K562 (cell line): Measurements from ENCODE around the gene CCSAP. TPM values are rescaled to one million over a fixed set of nuclear protein-coding genes. Genes with fewer than 3 reads are reported as not detected.
A peak's percentile ranks its signal among the peaks of the same experiment; 100 is the strongest.

Source experiments
- ATAC-seq: fragments of 200-7000 bp; cut with Tn5 transposase; 3 replicates; pipeline ENCODE4 v1.9.1; 2020; ENCODE audit warnings: moderate library complexity
- BruUV-seq: library from RNA; stranded (reverse); fragments of 400-500 nt; replicated peaks from 2 replicates; lab custom pipeline; 2021; lab: Mats Ljungman, UMichigan
- CTCF ChIA-PET: fragments of 300-600 bp; formaldehyde crosslinking; extraction: SDS; loops from one replicate; lab custom pipeline; 2021; ENCODE audit warnings: low intra/inter-chr PET ratio; lab: Yijun Ruan, JAX
- POLR2A ChIA-PET: fragments of 300-600, 350-650 bp; sonication (Branson Sonifier 250); formaldehyde crosslinking; extraction: SDS; loops from one replicate; lab custom pipeline; 2021; ENCODE audit warnings: antibody characterized with exemption, inconsistent platforms; lab: Yijun Ruan, JAX
- DNase-seq, 4 experiments: peaks; one replicate each; pipeline versions ENCODE4 v3.0.0 to v3.0.0-alpha.2; 2011 to 2018; ENCODE audit warnings: low spot score in 3 of 4, mixed read lengths in 3 of 4; ENCODE audit errors: extremely low read depth in 1 of 4
- FAIRE-seq: peaks from 2 replicates; lab custom pipeline; 2011; peaks lifted over from hg19 to GRCh38; lab: Jason Lieb, UNC
- H2AFZ ChIP-seq: 2 replicates; pipeline ENCODE4 v1.6.0; 2011; ENCODE audit warnings: low read depth, low read length, control low read depth, inconsistent platforms
- H3K27ac ChIP-seq: fragments of 200-600 bp; 3 replicates; pipeline ENCODE4 v1.8.0; 2011; ENCODE audit warnings: low read depth, mild to moderate bottlenecking, control low read depth, inconsistent platforms, low read length, moderate library complexity, mixed read lengths; ENCODE audit errors: extremely low read depth
- H3K27me3 ChIP-seq, 2 experiments: fragments of 300-600 bp in 1 of 2; 2 replicates in 1 of 2; 3 replicates in 1 of 2; pipeline versions ENCODE4 v1.6.0 to v1.8.0; 2011; ENCODE audit warnings: inconsistent platforms in 2 of 2, low read length in 2 of 2, mild to moderate bottlenecking in 1 of 2, mixed read lengths in 1 of 2, moderate library complexity in 1 of 2; ENCODE audit not compliant: control insufficient read depth in 2 of 2, insufficient read depth in 2 of 2
- H3K36me3 ChIP-seq: fragments of 300-600 bp; 3 replicates; pipeline ENCODE4 v1.8.0; 2011; ENCODE audit warnings: mild to moderate bottlenecking, low read length, inconsistent platforms; ENCODE audit not compliant: control insufficient read depth, insufficient read depth
- H3K4me1 ChIP-seq, 2 experiments: fragments of 200-600 bp in 1 of 2; replicated peaks in 1 of 2; 2 replicates in 1 of 2; 3 replicates in 1 of 2; pipeline versions ENCODE4 v1.5.1 to v1.8.0; 2011; ENCODE audit warnings: inconsistent platforms in 2 of 2, low read length in 2 of 2, mild to moderate bottlenecking in 1 of 2, mixed read lengths in 1 of 2, moderate library complexity in 1 of 2; ENCODE audit not compliant: control insufficient read depth in 2 of 2, insufficient read depth in 2 of 2
- H3K4me2 ChIP-seq: 2 replicates; pipeline ENCODE4 v1.6.1; 2011; ENCODE audit warnings: low read length, control low read depth, inconsistent platforms, mixed read lengths; ENCODE audit not compliant: insufficient read depth
- H3K4me3 ChIP-seq: fragments of 200-600 bp; sonication (generic), shearing (Covaris generic); 2 replicates; pipeline ENCODE4 v1.5.1; 2016; ENCODE audit warnings: control low read depth, inconsistent platforms
- H3K79me2 ChIP-seq: fragments of 200-600 bp; 3 replicates; pipeline ENCODE4 v1.8.0; 2011; ENCODE audit warnings: low read length, inconsistent platforms; ENCODE audit not compliant: control insufficient read depth, insufficient read depth
- H3K9ac ChIP-seq, 2 experiments: 2 replicates each; pipeline versions ENCODE4 v1.6.0 to v1.6.1; 2011; ENCODE audit warnings: low read depth in 2 of 2, low read length in 2 of 2, control low read depth in 1 of 2, inconsistent platforms in 1 of 2, mild to moderate bottlenecking in 1 of 2, mixed read lengths in 1 of 2; ENCODE audit not compliant: insufficient read depth in 1 of 2
- H3K9me1 ChIP-seq: one replicate; pipeline ENCODE4 v1.6.0; 2011; ENCODE audit warnings: inconsistent platforms, mild to moderate bottlenecking, low read length, moderate library complexity; ENCODE audit not compliant: control insufficient read depth, insufficient read depth
- H3K9me3 ChIP-seq: replicated peaks from 2 replicates; pipeline ENCODE4 v1.5.1; 2011; ENCODE audit warnings: low read depth, low read length, inconsistent platforms; ENCODE audit not compliant: control insufficient read depth, insufficient read depth
- H4K20me1 ChIP-seq: replicated peaks from 2 replicates; pipeline ENCODE4 v1.6.1; 2011; ENCODE audit warnings: low read length, inconsistent platforms, mixed read lengths; ENCODE audit not compliant: control insufficient read depth, insufficient read depth
- EGR1 ChIP-seq: fragments of 450-650 bp; conservative IDR thresholded peaks from 2 replicates; pipeline ENCODE4 v1.6.1; 2017; ENCODE audit warnings: mild to moderate bottlenecking
- ERF ChIP-seq: fragments of 450-650 bp; formaldehyde crosslinking; IDR thresholded peaks from 2 replicates; pipeline ENCODE4 v1.4.0; 2020; ENCODE audit warnings: mild to moderate bottlenecking, mixed read lengths
- PTBP1 ChIP-seq: fragments of 200-400 bp; formaldehyde crosslinking; IDR thresholded peaks from 2 replicates; pipeline ENCODE4 v1.6.1; 2017; ENCODE audit warnings: low read depth, low read length
- TAF1 ChIP-seq: IDR thresholded peaks from 2 replicates; pipeline ENCODE4 v1.6.1; 2011; ENCODE audit warnings: mild to moderate bottlenecking, low read length, moderate library complexity; ENCODE audit not compliant: insufficient read depth, control insufficient read depth, severe bottlenecking; ENCODE audit errors: extremely low read depth
- VEZF1 ChIP-seq: fragments of 200-800 bp; sonication (Bioruptor generic); IDR thresholded peaks from 2 replicates; pipeline ENCODE4 v1.6.1; 2017; ENCODE audit warnings: missing genetic modification characterization, missing compliant biosample characterization
- ZNF263 ChIP-seq: sonication (generic); formaldehyde crosslinking; IDR thresholded peaks from 2 replicates; pipeline ENCODE4 v1.8.0; 2022; ENCODE audit warnings: mild to moderate bottlenecking, missing genetic modification reagents, borderline replicate concordance
- ZNF277 ChIP-seq: fragments of 250-450 bp; sonication (Bioruptor Pico); IDR thresholded peaks from 2 replicates; pipeline ENCODE4 v1.8.0; 2022; ENCODE audit warnings: inconsistent platforms, mild to moderate bottlenecking, moderate library complexity, borderline replicate concordance
- ZNF507 ChIP-seq: conservative IDR thresholded peaks from 2 replicates; pipeline ENCODE4 v1.6.1; 2017; ENCODE audit warnings: missing genetic modification characterization, missing compliant biosample characterization
- WGBS: fragments of 100-300 bp; shearing (Covaris generic); methylation state at CpG from one replicate; pipeline ENCODE4 v1.1.6; 2016; ENCODE audit warnings: low coverage, mixed read lengths; ENCODE audit not compliant: insufficient coverage; ENCODE audit errors: missing lambda C conversion rate; 5-methylcytosine and 5-hydroxymethylcytosine counted together
- in situ Hi-C: fragments of 300-500 bp; cut with MboI; formaldehyde crosslinking; loops from 4 replicates; pipeline ENCODE4 v1.15.0; 2018; ENCODE audit warnings: inconsistent platforms, mixed read lengths
- intact Hi-C: fragments of 100-400 bp; cut with micrococcal nuclease; formaldehyde crosslinking; loops from 2 replicates; pipeline ENCODE4 v1.14.2; 2022
- polyA plus RNA-seq, 8 experiments: library from polyadenylated mRNA; depleted of rRNA in 4 of 8; stranded (reverse) in 5 of 8; unstranded in 3 of 8; fragments of >200 nt; fragmentation: Nextera tagmentation in 2 of 8; fragmentation: Illumina TruSeq in 1 of 8; extraction: Ambion mirVana in 2 of 8; extraction: Trizol in 1 of 8; gene quantifications; 2 replicates each; pipeline versions ENCODE4 v1.2.1 to v1.2.3, GENCODE V29; 2011 to 2014; ENCODE audit warnings: inconsistent platforms in 1 of 8, missing spikeins in 1 of 8
- total RNA-seq, 7 experiments: library from RNA; depleted of rRNA in 6 of 7; stranded (reverse); fragments of >200 nt in 6 of 7; fragmentation: Illumina TruSeq in 2 of 7; extraction: Trizol in 2 of 7; gene quantifications; 2 replicates each; pipeline versions ENCODE4 v1.2.1 to v1.2.3, GENCODE V29; 2011 to 2021; ENCODE audit warnings: low replicate concordance in 1 of 7

The CCSAP gene
- total and polyA plus RNA-seq, 9 of the 15 experiments (the other 6 are each of a cell fraction or from before 2014, with no cell fraction given): 3.6 to 15.9 (median 9.5) TPM

- no peak for DNase-seq
Observed at GRCh38 chr1:229344139-229344538, 1.3 kb upstream of the CCSAP start.

GRCh38 chr1:229341774-229342655, 832 bp downstream of the CCSAP start:
- CTCF ChIA-PET: no interaction called here
- Histone ChIP-seq H3K79me2 (peaks cover 51% of the 10 kb centered on the region), H4K20me1 (0 out of 2 replicates have a peak, but pooled peaks cover 4% of the 10 kb centered on the region), H3K4me1 (peaks cover 17 to 24% of the 10 kb centered on the region in 2 experiments; a peak in 4 of 5 replicates), H3K9ac (peak overlapping the region; percentile 69 to 98), H3K36me3 (peaks cover 9% of the 10 kb centered on the region; the same call in 2 of the 3 replicates), H3K27ac (peak overlapping the region; percentile 79), H3K4me2 (peak overlapping the region; percentile 88), H3K9me3 (peaks cover 7% of the 10 kb centered on the region), H3K9me1 (no peaks in the 10 kb centered on the region), H2AFZ (peak overlapping the region; percentile 90), H3K27me3 (peaks cover under 1 to 5% of the 10 kb centered on the region in 2 experiments; a peak in 3 of 5 replicates), H3K4me3 (peak overlapping the region; percentile 85)
- FAIRE-seq: no peak
- under 1% methylated on average over 66 of the region's 103 CpGs for WGBS
- intact Hi-C loops (loop anchor here (5.0 kb wide), 1 partner anchor 165 kb away; the partner anchor contains the start of gene NUP133), in situ Hi-C loops (no loop called here)
- BruUV-seq: no TSS peak
- POLR2A ChIA-PET: interaction anchor here (0.6 to 1.2 kb wide), 7 partner anchors 9 to 797 kb away, joined by 3 to 4 read pairs (median 3); no protein-coding TSS in a partner anchor
- peak; percentile 91 for ATAC-seq
- DNase-seq: peak; percentile 89 to 97 (median 96)
- TF ChIP-seq ZNF507 (tag): no peak
- TF ChIP-seq TAF1: peak; percentile 62
- peak; percentile 95 for TF ChIP-seq VEZF1 (CRISPR knock-in tag)
- TF ChIP-seq ERF (CRISPR knock-in tag): 0 out of 2 replicates have a peak, but pooled peaks have one; percentile 34
- TF ChIP-seq PTBP1: no peak
- no peak for TF ChIP-seq ZNF277 (CRISPR knock-in tag)

More at GRCh38 chr1:229344139-229344538, 1.3 kb upstream of the CCSAP start:
- Histone ChIP-seq H3K79me2 (peaks cover 31% of the 10 kb centered on the region), H3K4me1 (peaks cover 24 to 29% of the 10 kb centered on the region in 2 experiments; a peak in 4 of 5 replicates), H3K9me1 (no peaks in the 10 kb centered on the region), H3K9ac (no peak overlapping the region), H2AFZ (no peak overlapping the region; the same call in 1 of the 2 replicates), H3K4me2 (no peak overlapping the region), H3K27me3 (peaks cover 5% of the 10 kb centered on the region in 2 experiments; a peak in 3 of 5 replicates), H3K27ac (no peak overlapping the region), H3K9me3 (peaks cover 7% of the 10 kb centered on the region), H3K36me3 (peaks cover 8% of the 10 kb centered on the region; the same call in 2 of the 3 replicates), H3K4me3 (no peak overlapping the region), H4K20me1 (0 out of 2 replicates have a peak, but pooled peaks cover 4% of the 10 kb centered on the region)
- FAIRE-seq (no peak), ATAC-seq (no peak)
- in situ Hi-C loops: no loop called here
- WGBS: 77% methylated on average over 16 of the region's 16 CpGs
- CTCF ChIA-PET: no interaction called here
- TF ChIP-seq ZNF263 (CRISPR knock-in tag): no peak
- TF ChIP-seq EGR1: peak; percentile 54; the same call in 1 of the 2 replicates
- POLR2A ChIA-PET: interaction anchor here (0.6 to 1.3 kb wide), 4 partner anchors 9 to 233 kb away, joined by 3 to 4 read pairs (median 4); no protein-coding TSS in a partner anchor
- no TSS peak for BruUV-seq
- intact Hi-C loops: loop anchor here (5.0 kb wide), 1 partner anchor 163 kb away; the partner anchor contains the start of gene NUP133
